NCI-H128 (cell line): ENCODE results near the gene NIPA2.

Experiments used
- DNase-seq: peaks from one replicate; lab custom pipeline; 2025; ENCODE audit not compliant: unreplicated experiment; lab: John Stamatoyannopoulos, UW

NIPA2 gene

DNA sequence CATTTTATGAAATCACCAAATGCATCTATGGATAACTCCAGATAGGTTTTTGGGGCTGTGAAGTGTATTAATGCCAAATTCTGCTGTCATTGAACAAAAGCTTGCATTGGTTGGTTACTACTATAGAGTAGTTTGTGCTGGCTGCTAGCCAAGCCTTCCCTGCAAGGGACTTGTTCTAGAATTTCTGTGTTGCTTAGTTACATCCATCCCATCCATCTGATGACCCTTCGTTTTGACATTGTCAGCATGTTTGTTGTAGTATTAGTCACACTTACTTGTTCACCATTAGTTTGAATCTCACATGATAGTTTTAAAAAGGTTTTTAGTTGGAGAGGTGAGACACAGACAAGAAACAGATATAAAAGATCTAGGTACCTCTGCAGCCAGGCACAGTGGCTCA lies 7.0 kb upstream of the NIPA2 start:
- DNase-seq: no peak

GRCh38 chr15:22839046-22839695 lies 705 bp downstream of the NIPA2 start:
- DNase-seq: no peak

DNA sequence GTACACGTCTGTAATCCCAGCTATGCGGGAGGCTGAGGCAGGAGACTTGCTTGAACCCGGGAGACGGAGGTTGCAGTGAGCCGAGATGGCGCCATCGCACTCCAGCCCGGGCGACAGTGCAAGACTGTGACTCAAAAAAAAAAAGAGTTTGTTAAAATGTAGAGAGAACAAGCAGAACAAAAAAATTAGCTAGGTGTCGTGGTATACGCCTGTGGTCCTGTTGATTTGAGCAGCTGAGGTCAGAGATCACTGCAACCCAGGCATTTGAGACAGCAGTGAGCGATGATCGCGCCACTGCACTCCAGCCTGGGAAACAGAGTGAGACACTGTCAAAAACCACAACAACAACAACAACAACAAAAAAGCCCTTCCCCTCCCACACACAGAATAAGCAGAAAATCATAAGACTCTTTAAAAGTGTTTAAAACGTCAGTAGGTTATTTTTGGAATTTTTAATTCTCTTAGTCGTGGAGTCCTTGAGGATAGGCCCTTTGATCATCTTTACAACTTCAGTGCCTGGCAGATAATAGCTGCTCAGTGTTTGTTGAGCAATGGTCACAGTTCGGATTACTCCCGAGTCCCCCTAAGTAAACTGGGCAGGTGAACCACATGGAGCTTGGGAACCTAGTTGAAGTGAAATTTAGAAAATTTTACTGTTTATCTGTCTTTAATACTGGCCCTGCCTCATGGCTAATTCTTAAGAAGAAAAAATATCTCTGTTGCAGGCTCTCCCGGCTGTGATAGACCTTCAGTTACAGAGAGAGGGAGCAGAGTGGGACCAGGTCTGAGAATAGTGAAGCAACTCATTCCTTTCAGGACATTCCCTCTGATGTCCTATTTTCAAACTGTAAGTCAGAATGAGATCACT lies 6.2 kb downstream of the NIPA2 start:
- no peak for DNase-seq

- no peak for DNase-seq
These were observed 6.9 kb downstream of the NIPA2 start for GRCh38 chr15:22845289-22845900.

GRCh38 chr15:22846073-22846472 lies 7.6 kb downstream of the NIPA2 start:
- no peak for DNase-seq

DNA sequence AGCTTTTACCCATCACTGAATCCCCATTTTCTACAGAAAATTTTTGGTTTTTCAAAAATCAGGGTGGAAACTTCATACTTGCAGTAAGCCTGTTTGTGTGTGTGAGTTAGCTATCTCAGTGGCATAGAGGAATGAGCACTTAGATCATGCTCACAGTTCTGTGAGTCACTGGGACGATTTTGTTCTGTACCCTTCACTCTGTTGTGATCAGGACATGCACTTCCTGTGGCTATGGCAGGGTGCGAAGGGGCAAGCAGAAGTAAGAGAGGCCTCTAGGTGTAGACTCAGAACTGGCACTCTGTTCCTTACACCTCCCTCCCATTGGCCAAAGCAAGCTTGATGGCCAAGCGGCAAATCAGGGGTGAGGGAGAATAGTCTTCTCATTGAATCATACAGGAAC lies 11.6 kb downstream of the NIPA2 start:
- no peak for DNase-seq

DNA sequence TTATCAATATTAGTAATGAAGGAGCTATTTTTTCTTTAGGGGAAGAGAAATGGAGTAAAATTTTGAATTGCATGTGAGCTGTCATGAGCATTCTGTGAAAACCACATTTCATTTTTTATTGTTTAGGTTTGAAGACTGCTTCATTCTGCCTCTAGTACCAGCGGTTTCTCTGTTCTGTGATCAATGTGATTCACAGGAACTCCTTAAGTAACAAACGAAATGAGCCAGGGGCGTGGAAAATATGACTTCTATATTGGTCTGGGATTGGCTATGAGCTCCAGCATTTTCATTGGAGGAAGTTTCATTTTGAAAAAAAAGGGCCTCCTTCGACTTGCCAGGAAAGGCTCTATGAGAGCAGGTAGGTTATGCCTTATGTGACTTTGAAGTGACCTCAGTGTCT lies 13.0 kb downstream of the NIPA2 start:
- no peak for DNase-seq

DNA sequence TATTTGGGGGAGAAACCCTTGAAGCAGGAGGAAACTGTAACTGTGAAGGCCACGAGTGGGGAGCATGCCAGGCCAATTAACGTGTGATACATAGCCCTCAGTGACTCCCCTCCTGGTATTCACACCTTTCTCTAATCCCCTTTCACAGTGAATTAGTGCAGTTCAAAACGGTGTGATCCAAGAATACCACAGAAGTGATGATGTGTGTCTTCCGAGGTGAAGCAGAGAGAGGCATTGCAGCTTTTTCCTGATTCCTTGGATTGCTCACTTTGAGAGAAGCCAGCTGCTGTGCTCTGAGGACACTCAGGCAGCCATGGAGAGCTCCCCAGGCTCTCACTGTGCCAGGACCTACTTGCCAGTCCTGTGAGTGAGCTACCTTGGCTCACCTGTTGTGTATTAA lies 17.3 kb downstream of the NIPA2 start:
- DNase-seq: no peak

- no peak for DNase-seq
These were observed 18.2 kb downstream of the NIPA2 start for GRCh38 chr15:22856659-22857058.

DNA sequence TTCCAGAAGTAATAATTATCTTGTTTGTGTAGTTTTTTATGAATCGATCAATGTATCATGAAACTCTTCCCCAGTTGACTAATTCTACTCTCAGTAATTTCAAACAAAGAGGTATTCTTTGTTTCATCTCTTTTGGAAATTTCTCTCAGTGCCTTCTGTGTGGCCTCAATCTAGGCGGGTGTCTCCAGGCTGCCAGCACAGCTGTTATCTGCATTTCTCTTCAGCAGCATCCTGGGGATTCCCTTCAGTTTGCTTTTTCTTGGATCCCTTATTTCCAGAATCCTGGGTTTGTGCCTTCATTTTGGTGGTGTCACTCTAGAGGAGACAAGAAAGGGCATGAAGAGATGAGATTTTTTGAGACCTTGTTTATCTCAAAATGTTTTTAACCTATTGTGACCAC lies 22.7 kb downstream of the NIPA2 start:
- DNase-seq: no peak

- DNase-seq: no peak
These were observed 24.9 kb downstream of the NIPA2 start for GRCh38 chr15:22863356-22863755.

- DNase-seq: no peak
These were observed 27.6 kb downstream of the NIPA2 start for GRCh38 chr15:22866079-22866478.

DNA sequence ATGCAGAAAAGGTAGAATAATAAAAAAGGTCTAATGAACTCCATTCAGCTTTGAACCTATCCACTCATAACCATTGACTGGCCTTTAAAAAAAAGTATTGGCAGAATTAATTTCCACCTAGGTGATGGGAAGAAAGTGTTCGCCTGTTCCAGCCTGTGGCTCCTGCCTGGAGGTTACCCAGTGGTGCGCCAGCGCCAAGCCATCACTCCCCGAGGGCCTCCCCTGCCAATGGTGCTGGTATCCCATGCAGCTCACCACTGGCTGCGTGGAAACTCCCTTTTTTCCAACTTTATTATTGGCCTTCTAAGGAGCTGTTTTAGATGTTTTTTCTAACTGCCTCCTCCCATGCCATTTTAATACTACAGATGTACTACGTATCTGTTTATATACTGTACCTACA lies 29.4 kb downstream of the NIPA2 start:
- DNase-seq: no peak

GRCh38 chr15:22868495-22868894 lies 30.0 kb downstream of the NIPA2 start:
- DNase-seq: no peak

GRCh38 chr15:22868928-22869327 lies 30.5 kb downstream of the NIPA2 start:
- DNase-seq: no peak

DNA sequence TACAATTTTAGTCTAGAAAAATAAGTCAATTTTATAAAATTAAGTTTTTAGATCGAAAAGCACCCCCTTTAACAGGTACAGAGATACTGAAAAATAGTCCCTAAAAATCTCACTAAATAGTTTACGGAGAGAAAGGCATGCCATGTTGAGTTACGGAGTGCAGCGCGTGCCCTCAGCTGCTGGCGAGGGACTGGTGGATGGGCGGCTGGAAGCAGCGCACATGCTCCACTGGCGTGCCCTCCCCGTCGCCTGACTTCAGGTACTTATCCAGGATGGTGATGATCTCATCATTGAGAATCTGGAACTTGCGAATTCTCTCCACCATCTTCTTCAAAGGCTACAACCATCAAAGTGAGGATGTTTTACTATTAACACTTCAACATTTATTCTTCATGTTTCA lies 31.4 kb downstream of the NIPA2 start:
- no peak for DNase-seq

- no peak for DNase-seq
These were observed 32.4 kb downstream of the NIPA2 start for GRCh38 chr15:22870865-22871264.

DNA sequence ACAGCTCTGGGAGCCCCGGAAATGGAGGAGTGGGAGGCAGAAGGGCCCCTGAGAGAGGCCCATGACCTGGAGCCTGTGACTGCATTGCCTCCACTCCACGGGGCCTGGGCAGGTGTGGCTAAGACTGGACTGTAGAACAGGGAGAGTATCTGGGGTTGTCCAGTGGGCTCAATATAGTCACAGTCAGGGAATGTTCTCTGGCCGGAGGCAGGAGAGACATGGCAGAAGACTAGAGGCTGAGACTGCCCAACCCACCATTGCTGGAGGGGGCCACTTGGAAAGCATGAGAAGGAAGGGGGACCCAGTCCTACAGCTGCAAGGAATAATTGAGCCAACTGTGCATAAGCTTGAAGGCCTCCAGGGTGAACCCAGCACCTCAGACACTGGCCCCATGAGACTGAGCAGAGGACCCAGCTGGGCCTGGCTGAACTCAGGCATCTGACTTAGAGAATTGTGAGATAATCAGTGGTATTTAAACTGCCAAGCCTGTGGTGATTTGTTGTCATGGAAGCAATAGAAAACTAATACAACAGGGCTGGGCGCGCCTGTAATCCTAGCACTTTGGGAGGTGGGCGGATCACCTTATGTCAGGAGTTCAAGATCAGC lies 33.1 kb downstream of the NIPA2 start:
- no peak for DNase-seq

- no peak for DNase-seq
These were observed 34.7 kb downstream of the NIPA2 start for GRCh38 chr15:22872936-22873701.

GRCh38 chr15:22873841-22874240 lies 35.4 kb downstream of the NIPA2 start:
- DNase-seq: no peak

- DNase-seq: no peak
These were observed 35.8 kb downstream of the NIPA2 start for GRCh38 chr15:22874256-22874655.
